H1 (cell line): Measurements from ENCODE around the gene WDR81.

Experiments
- SP1 ChIP-seq: IDR thresholded peaks from 2 replicates; pipeline ENCODE4 v1.6.1; 2011; ENCODE audit warnings: low read depth, low read length
- TF ChIP-seq, protein P1 (sequence below), 3 experiments: IDR thresholded peaks; 1 replicate in 2 of 3; 2 replicates in 1 of 3; pipeline versions ENCODE4 v1.5.1 to v1.6.1; 2011; ENCODE audit warnings: low read length in 3 of 3, mild to moderate bottlenecking in 3 of 3, inconsistent platforms in 2 of 3, low read depth in 1 of 3, moderate library complexity in 1 of 3; ENCODE audit not compliant: insufficient read depth in 1 of 3; ENCODE audit errors: control extremely low read depth in 1 of 3

DNA sequence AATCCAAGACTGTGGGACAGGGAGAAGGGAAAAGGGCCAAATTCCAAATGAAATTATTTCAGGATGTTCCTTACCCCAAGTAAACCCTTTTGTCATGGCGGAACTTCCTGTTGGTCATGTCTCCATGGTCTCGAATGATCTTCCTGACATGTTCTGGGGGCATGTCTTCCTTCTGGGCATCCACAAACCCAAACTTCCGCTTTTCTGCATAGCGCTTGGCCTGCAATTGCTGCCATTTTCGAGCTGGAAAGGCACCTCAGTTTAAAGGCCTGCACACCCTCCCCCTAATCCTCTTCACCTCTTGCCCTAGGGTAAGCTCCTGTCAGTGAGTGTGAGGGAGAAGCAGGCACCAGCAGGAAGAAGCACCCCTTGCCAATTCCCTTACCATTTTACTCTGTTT lies 41.0 kb upstream of the WDR81 start:
- TF ChIP-seq SP1: no peak
- TF ChIP-seq, protein P1, sequence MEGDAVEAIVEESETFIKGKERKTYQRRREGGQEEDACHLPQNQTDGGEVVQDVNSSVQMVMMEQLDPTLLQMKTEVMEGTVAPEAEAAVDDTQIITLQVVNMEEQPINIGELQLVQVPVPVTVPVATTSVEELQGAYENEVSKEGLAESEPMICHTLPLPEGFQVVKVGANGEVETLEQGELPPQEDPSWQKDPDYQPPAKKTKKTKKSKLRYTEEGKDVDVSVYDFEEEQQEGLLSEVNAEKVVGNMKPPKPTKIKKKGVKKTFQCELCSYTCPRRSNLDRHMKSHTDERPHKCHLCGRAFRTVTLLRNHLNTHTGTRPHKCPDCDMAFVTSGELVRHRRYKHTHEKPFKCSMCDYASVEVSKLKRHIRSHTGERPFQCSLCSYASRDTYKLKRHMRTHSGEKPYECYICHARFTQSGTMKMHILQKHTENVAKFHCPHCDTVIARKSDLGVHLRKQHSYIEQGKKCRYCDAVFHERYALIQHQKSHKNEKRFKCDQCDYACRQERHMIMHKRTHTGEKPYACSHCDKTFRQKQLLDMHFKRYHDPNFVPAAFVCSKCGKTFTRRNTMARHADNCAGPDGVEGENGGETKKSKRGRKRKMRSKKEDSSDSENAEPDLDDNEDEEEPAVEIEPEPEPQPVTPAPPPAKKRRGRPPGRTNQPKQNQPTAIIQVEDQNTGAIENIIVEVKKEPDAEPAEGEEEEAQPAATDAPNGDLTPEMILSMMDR (IDR thresholded peaks at IDR 0.05; ENCODE audit: control extremely low read depth in 1 of 3, insufficient read depth in 1 of 3, low read depth in 1 of 3, low read length in 3 of 3): no peak
